Activated CD4-positive, CD25-positive, alpha-beta regulatory T cell (primary cell): Measurements from ENCODE around the gene CISD2.
"Not testable (repeated sequence)": the region's sequence is repeated elsewhere in the genome, so short reads cannot be mapped to it uniquely, and the experiment has no call there.

Source experiments
- DNase-seq, 4 experiments: peaks; one replicate each; lab custom pipeline; 2025; lab: John Stamatoyannopoulos, UW

CISD2 gene, protein sequence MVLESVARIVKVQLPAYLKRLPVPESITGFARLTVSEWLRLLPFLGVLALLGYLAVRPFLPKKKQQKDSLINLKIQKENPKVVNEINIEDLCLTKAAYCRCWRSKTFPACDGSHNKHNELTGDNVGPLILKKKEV

DNA sequence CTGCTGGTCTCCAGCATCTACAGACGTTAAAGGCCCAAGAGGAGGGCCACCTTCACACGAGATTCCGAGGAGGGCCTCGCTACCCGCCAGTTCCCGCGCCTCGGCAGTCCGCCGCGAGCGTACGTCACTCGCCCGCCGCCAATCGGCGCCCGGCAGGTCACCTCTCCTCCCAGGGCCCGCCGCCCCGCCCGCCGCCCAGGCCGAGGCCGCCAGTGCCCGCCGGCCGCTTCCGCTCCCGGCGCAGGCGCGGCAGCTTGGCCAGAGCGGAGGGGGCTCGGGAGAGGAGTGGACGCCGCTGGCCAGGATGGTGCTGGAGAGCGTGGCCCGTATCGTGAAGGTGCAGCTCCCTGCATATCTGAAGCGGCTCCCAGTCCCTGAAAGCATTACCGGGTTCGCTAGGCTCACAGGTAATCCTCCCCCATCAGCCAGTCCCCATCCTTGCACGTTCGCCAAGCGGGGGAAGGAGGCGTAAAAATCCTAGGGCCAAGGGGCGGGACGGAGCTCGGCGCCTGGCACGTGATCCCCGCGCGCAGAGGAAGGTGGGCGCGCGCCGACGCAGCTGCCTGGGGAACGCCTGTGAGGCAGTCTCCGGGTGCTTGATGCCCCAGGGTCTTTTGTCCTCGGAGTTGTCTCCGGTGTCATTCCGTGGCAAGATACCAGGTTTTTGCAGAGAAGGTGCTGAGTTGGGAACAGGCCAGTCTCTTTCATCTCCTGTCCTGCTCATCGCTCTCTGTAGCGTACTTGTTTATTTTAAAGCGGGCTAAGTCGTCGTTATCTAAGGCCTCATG is at the start of gene CISD2:
Gene CISD2 (plus strand): TSS at position 212 of the 788 bp plus-strand sequence. CDS start 93 bp downstream, at position 305.
- peak; percentile 73 to 80 (median 76) for DNase-seq

DNA sequence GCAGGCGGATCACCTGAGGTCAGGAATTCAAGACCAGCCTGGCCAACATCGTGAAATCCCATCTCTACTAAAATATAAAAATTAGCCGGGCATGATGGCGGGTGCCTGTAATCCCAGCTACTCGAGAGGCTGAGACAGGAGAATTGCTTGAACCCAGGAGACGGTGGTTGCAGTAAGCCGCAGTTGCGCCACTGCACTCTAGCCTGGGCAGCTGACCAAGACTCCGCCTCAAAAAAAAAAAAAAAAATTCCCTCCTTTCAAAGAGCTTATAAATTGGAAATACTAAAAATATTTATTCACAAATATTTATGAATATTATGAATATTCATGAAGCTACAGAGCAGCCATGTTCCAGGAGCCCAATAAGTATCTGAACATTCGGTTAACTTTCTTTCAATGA is 49.7 kb upstream of the CISD2 start:
- not testable (repeated sequence) for DNase-seq

DNA sequence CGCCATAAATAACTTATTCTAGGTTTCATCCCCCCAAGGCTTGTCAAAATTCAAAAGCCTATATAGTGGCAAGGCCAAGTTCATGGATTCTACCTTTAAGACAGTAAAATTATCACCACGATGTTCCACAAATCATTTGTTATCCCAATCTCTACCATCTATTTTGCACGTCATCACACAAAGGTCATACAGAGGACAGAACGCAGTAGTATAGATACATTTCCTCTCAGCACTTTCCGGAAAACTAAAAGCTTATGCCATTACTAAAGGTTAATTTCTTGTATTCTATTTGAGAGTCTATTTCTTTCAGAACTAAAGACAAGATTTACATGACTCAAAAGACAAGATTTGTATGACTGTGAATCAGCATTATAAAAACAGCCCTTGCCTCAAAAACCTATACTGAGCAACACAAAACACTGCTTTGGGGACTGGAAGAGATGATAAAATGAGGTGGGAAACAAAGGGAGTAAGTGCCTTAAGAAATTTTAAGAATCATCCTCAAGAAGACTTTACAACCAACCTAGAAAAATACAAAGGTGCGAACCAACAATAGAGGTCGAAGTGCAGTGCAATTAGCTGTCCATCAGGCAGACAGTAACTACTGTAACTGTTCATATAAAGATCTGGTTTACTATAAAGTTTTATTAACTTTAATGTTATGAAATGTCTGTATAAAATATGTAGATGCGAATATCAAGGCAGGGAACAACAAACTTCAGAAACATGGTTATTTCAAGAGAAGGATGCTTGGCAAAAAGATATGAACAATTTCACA is 49.0 kb upstream of the CISD2 start:
- DNase-seq = no peak

DNA sequence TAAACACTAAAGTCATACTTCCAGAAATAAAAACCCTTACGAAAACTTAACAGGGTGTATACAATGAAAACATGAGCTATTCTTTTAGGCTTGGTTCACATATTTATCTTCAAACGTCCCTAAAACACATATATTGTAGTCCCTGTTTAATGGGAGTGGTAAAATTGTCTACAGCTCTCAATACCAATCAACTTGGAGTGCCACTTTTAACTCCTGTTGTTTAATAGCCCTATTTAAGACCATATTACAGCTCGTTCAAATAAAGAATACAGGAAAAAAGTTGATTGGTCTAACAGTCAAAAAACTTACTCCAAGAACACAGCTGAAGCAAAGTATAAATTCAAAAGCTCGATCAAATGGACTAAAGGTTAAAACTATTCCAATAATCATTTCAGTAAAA is 45.3 kb upstream of the CISD2 start:
- no peak for DNase-seq

DNA sequence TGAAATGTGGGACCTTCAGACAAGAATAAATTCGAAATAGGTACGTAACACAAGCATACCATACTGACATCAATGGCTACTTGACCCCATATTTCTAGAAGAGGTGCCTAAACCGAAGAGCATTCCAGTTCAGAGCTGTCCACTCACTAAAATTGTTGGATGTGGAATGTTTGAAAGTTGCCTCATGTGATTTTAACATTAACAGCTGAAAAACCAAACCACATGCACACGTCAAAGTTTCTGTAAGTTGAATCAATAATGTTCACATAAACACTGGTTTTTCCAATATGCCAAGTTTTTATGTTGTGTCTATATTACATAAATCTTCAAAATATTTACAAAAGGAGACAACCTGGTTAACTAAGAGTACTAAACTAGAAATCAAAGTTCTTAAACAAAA is 44.9 kb upstream of the CISD2 start:
- no peak for DNase-seq

GRCh38 chr4:102824398-102824797 is 44.4 kb upstream of the CISD2 start:
- DNase-seq = no peak

GRCh38 chr4:102825261-102826091 is 43.3 kb upstream of the CISD2 start:
- no peak for DNase-seq

DNA sequence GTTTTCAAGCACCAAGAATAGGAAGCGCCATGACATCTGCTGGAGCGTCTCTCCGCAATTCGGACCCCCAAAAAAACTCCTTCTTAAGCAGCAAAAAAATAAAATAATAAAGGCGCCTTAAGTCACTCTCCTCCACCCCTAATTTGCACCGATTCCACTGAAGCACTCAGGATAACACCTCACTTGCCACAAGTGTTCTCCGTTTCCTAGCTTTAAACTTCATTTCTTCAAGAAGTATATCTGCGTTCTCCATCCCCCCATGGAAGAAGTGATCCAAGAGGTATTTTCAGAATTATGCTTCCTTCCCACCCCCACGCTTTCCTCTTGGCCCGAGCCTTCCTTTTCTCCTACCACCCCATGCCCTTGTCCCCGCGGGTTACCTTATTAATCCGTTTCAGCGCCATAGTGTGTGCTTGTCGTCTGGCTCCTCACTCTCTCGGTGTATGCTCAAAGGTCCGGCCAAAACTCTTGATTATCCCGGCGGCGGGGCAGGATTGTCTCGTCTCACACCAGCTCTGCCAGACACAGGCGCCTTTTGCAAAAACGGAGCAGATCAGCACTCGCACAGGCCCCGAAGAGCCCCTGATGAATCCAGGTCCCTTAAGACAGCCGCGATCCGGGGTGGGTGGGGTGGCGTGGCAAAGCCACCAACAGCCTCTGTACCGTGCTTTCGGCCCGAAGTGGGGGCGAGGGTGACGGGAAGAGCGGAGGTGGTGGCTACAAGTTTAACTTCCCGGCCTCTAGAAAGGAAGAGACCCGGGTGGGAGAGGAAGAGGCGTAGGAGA is 42.5 kb upstream of the CISD2 start:
- DNase-seq = no peak

DNA sequence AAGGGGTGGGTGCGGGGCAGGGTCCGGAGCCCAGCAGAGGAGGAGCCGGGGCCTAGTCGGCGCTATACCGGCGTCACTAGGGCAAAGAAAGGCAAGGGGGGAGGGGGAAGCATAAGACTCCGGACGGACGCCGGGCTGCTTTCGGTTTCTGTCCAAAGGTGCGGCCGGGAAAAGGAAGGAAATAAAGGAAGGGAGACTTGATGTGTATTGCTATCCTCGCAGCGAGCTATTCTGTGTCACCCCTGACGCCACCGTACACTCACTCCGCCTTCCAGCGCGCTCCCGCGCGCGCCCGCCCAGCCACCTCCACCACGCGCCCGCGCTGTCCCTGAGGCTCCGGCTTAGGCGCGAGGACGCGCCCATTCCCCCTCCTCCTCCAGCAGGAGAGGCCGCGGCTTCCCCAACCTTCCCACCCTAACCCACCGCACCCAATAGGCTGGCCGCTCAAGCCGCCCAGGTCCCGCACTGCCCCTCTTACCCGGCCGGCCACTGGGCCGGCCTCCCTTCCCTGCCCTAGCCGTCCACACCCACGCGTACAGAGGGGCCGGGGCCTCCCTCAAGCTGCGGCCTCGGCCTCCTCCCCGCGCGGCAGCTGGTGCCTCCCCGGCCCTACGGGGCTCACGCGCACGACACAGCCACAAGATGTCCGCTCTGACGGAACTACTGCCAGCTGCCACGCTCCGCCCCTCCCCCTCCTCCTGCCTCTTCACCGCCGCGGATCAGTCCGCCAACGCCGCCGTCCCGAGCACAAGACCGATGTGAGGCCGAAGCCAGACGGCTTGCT is 41.7 kb upstream of the CISD2 start, which contains the start of gene UBE2D3:
Gene UBE2D3 (minus strand): TSS at position 662 of the 784 bp plus-strand sequence. CDS start 1,043 bp downstream, outside the sequence.
- DNase-seq = peak; percentile 88 to 94 (median 90)

GRCh38 chr4:102827674-102828496 is 40.9 kb upstream of the CISD2 start:
- DNase-seq = peak; percentile 94 to 97 (median 97)

DNA sequence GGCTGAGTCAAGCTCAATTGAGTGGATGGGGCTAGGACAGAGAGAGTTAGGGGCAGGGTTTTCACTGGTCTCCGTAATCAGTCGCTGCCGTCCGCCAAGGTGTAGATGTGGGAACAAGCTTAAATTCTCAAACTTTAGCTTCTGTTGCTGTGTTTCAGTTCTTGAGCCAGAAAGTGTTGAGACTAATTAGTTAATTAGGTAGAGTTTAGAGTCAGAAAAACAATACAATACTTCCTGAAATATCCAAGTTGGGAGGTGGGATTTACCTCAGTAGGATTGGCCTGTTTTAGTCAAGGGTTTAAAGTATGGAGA is 40.3 kb upstream of the CISD2 start:
- no peak for DNase-seq

- no peak for DNase-seq
These were observed 39.0 kb upstream of the CISD2 start for GRCh38 chr4:102829803-102830202.

DNA sequence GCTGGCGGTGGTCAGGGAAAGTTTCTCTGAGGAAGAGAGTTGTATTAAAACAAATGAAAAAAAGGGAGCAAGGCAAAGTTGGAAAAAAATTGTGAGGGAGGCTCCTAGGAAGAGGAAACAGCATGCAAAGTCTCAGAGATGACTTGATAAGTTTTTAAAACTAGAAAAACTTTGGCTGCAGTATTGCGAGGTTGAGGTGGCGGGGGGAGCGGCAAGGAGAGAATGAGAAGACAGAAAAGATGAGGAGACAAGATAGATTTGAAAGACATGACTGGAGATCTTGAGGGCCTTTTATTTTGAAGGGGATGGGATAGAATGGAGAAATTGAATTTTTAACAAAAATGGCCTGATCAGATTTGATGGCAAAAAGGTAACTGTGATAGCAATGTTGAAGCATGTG is 36.7 kb upstream of the CISD2 start:
- no peak for DNase-seq

GRCh38 chr4:102832667-102833066 is 36.1 kb upstream of the CISD2 start:
- no peak for DNase-seq

GRCh38 chr4:102836596-102836995 is 32.2 kb upstream of the CISD2 start:
- DNase-seq = no peak

DNA sequence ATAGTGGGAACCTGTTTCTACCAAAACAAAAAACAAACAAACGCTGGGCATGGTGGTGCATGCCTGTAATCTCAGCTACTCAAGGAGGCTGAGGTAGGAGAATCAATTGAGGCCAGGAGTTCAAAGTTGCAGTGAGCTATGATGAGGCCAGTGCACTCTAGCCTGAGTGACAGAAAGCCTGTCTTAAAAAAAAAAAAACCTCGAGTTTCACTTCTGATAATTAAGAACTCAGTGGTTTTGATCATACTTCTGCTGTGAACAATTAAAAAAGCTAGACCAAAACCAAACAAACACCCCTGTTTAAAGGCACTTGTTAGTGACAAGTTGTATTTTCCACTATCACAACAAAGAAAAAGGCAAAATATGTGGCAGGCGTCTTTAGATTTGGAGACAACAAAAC is 26.4 kb upstream of the CISD2 start:
- no peak for DNase-seq

DNA sequence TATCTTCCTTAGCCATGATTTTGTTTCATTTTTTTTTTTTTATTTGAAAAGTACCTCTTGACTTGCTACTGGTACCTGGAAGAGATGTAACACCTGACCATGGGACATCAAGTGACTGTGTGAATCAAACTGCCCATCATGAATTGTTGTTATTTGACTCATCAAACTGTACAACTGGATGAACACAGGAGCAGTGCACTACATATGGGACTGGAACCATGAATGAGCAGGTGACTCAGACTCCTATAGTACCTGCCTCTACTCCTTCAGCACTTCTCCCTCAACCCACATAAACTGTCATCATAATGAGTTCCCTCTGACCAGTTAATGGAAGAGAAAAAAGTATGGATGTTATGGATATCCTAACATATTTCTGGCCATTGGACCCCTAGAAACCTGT is 25.5 kb upstream of the CISD2 start:
- no peak for DNase-seq

GRCh38 chr4:102843938-102844337 is 24.9 kb upstream of the CISD2 start:
- no peak for DNase-seq

- DNase-seq = no peak
These were observed 21.1 kb upstream of the CISD2 start for GRCh38 chr4:102847687-102848086.
